HEK293 (cell line): Measurements from ENCODE around the gene ZFP36.

Experiments used
- EGR2 ChIP-seq: fragments of 450-650 bp; formaldehyde crosslinking; IDR thresholded peaks from 2 replicates; pipeline ENCODE4 v1.5.1; 2016; ENCODE audit warnings: low read depth, missing biosample characterization, missing genetic modification characterization
- GLI2 ChIP-seq: fragments of 450-650 bp; formaldehyde crosslinking; IDR thresholded peaks from 2 replicates; pipeline ENCODE4; 2017; ENCODE audit warnings: missing biosample characterization, missing genetic modification characterization, low read depth, borderline replicate concordance
- IKZF3 ChIP-seq: fragments of 450-650 bp; IDR thresholded peaks from 2 replicates; pipeline ENCODE4 v1.5.0; 2018; ENCODE audit warnings: missing biosample characterization, mild to moderate bottlenecking, missing genetic modification characterization, moderate library complexity
- KLF16 ChIP-seq: fragments of 450-650 bp; formaldehyde crosslinking; IDR thresholded peaks from 2 replicates; pipeline ENCODE4 v1.5.1; 2017; ENCODE audit warnings: missing biosample characterization, missing genetic modification characterization
- PRDM1 ChIP-seq: fragments of 450-650 bp; formaldehyde crosslinking; IDR thresholded peaks from 2 replicates; pipeline ENCODE4; 2016; ENCODE audit warnings: missing biosample characterization, missing genetic modification characterization
- TRIM28 ChIP-seq: IDR thresholded peaks from 2 replicates; pipeline ENCODE4 v1.6.1; 2011; ENCODE audit warnings: low read length, control low read depth, borderline replicate concordance
- ZNF10 ChIP-seq: fragments of 450-650 bp; formaldehyde crosslinking; IDR thresholded peaks from 2 replicates; pipeline ENCODE4 v1.5.1; 2017; ENCODE audit warnings: missing biosample characterization, missing genetic modification characterization
- ZNF184 ChIP-seq: fragments of 450-650 bp; IDR thresholded peaks from 2 replicates; pipeline ENCODE4 v1.5.1; 2018; ENCODE audit warnings: missing biosample characterization, mild to moderate bottlenecking, missing genetic modification characterization
- ZNF223 ChIP-seq: fragments of 450-650 bp; formaldehyde crosslinking; IDR thresholded peaks from 2 replicates; pipeline ENCODE4 v1.5.1; 2016; ENCODE audit warnings: missing biosample characterization, missing genetic modification characterization
- ZNF24 ChIP-seq: fragments of 450-650 bp; formaldehyde crosslinking; IDR thresholded peaks from 2 replicates; pipeline ENCODE4 v1.5.1; 2016; ENCODE audit warnings: missing biosample characterization, missing genetic modification characterization
- ZNF324 ChIP-seq: fragments of 450-650 bp; formaldehyde crosslinking; IDR thresholded peaks from 2 replicates; pipeline ENCODE4 v1.5.1; 2016; ENCODE audit warnings: missing biosample characterization, missing genetic modification characterization
- ZNF341 ChIP-seq: fragments of 450-650 bp; formaldehyde crosslinking; IDR thresholded peaks from 2 replicates; pipeline ENCODE4; 2016; ENCODE audit warnings: low read depth, missing biosample characterization, missing genetic modification characterization
- ZNF391 ChIP-seq: fragments of 450-650 bp; formaldehyde crosslinking; IDR thresholded peaks from 2 replicates; pipeline ENCODE4 v1.5.1; 2016; ENCODE audit warnings: low read depth, missing biosample characterization, missing genetic modification characterization, borderline replicate concordance
- ZNF670 ChIP-seq: fragments of 450-650 bp; formaldehyde crosslinking; IDR thresholded peaks from 2 replicates; pipeline ENCODE4 v1.5.1; 2016; ENCODE audit warnings: missing biosample characterization, missing genetic modification characterization, low read depth
- ZXDB ChIP-seq: fragments of 450-650 bp; formaldehyde crosslinking; IDR thresholded peaks from 2 replicates; pipeline ENCODE4 v1.5.1; 2016; ENCODE audit warnings: missing biosample characterization, missing genetic modification characterization
- TF ChIP-seq, protein P1 (sequence below): fragments of 450-650 bp; formaldehyde crosslinking; IDR thresholded peaks from 2 replicates; pipeline ENCODE4 v1.5.1; 2016; ENCODE audit warnings: missing biosample characterization, missing genetic modification characterization
- TF ChIP-seq, protein P2 (sequence below): fragments of 450-650 bp; formaldehyde crosslinking; conservative IDR thresholded peaks from 2 replicates; pipeline ENCODE4 v1.5.1; 2016; ENCODE audit warnings: low read depth, missing biosample characterization, missing genetic modification characterization
- TF ChIP-seq, protein P3 (sequence below): fragments of 450-650 bp; formaldehyde crosslinking; optimal IDR thresholded peaks from 2 replicates; pipeline ENCODE3; 2016; ENCODE audit warnings: missing biosample characterization, mild to moderate bottlenecking, missing genetic modification characterization
- TF ChIP-seq, protein P4 (sequence below): fragments of 450-650 bp; formaldehyde crosslinking; IDR thresholded peaks from 2 replicates; pipeline ENCODE4 v1.5.1; 2017; ENCODE audit warnings: missing biosample characterization, missing genetic modification characterization
- TF ChIP-seq, protein P5 (sequence below): fragments of 450-650 bp; formaldehyde crosslinking; IDR thresholded peaks from 2 replicates; pipeline ENCODE4 v1.5.1; 2016; ENCODE audit warnings: missing biosample characterization, missing genetic modification characterization
- TF ChIP-seq, protein P6 (sequence below): fragments of 450-650 bp; formaldehyde crosslinking; IDR thresholded peaks from 2 replicates; pipeline ENCODE4 v1.5.1; 2017; ENCODE audit warnings: missing biosample characterization, missing genetic modification characterization
- TF ChIP-seq, protein P7 (sequence below): fragments of 450-650 bp; formaldehyde crosslinking; IDR thresholded peaks from 2 replicates; pipeline ENCODE4 v1.5.1; 2016; ENCODE audit warnings: missing biosample characterization, missing genetic modification characterization

The ZFP36 gene

DNA sequence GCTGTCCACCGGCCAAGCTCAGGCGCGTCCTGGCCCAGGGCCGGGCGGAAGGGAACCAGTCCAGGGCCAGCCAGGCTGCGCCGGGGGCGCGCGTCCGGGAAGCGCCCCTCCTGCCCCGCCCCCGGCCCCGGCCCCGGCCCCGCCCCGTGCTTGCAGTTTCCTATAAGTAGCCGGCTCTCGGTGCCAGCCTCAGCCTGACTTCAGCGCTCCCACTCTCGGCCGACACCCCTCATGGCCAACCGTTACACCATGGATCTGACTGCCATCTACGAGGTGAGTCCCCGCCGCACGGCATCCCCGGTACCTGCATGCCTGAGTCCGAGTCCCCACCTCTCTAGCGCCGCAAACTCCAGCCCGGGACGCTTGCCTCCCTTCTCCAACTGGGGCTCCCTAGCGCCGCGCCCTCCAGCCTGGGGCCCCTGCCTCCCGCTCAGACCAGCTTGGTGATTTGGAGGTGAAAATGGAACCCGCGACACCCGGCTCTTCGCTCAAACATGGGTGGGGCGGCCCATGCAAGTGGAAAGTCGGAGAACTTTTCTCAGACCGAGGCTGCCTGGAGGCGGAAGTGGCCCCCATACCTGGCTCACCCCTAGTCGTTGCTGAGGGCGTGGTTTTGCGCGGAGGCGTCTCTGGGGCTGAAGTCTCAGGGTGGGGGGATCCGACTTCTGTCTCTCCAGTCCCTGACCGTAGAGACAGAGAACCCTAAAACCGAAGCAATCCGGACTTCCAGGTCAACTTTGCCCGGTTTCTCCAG, at the start of gene ZFP36 (continued):
- TF ChIP-seq, protein P1, sequence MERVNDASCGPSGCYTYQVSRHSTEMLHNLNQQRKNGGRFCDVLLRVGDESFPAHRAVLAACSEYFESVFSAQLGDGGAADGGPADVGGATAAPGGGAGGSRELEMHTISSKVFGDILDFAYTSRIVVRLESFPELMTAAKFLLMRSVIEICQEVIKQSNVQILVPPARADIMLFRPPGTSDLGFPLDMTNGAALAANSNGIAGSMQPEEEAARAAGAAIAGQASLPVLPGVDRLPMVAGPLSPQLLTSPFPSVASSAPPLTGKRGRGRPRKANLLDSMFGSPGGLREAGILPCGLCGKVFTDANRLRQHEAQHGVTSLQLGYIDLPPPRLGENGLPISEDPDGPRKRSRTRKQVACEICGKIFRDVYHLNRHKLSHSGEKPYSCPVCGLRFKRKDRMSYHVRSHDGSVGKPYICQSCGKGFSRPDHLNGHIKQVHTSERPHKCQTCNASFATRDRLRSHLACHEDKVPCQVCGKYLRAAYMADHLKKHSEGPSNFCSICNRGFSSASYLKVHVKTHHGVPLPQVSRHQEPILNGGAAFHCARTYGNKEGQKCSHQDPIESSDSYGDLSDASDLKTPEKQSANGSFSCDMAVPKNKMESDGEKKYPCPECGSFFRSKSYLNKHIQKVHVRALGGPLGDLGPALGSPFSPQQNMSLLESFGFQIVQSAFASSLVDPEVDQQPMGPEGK: peak; percentile 82
- TF ChIP-seq ZNF24 (tag by site-specific recombination): peak; percentile 78
- TF ChIP-seq TRIM28: no peak
- TF ChIP-seq ZNF670 (tag by site-specific recombination): no peak
- peak; percentile 94; the same call in 1 of the 2 replicates for TF ChIP-seq ZNF391
- no peak for TF ChIP-seq ZNF184 (tag by site-specific recombination)
- 0 out of 2 replicates have a peak, but pooled peaks have one; percentile 16 for TF ChIP-seq EGR2
- 0 out of 2 replicates have a peak, but pooled peaks have one; percentile 31 for TF ChIP-seq ZNF324 (tag by site-specific recombination)
- TF ChIP-seq, protein P2, sequence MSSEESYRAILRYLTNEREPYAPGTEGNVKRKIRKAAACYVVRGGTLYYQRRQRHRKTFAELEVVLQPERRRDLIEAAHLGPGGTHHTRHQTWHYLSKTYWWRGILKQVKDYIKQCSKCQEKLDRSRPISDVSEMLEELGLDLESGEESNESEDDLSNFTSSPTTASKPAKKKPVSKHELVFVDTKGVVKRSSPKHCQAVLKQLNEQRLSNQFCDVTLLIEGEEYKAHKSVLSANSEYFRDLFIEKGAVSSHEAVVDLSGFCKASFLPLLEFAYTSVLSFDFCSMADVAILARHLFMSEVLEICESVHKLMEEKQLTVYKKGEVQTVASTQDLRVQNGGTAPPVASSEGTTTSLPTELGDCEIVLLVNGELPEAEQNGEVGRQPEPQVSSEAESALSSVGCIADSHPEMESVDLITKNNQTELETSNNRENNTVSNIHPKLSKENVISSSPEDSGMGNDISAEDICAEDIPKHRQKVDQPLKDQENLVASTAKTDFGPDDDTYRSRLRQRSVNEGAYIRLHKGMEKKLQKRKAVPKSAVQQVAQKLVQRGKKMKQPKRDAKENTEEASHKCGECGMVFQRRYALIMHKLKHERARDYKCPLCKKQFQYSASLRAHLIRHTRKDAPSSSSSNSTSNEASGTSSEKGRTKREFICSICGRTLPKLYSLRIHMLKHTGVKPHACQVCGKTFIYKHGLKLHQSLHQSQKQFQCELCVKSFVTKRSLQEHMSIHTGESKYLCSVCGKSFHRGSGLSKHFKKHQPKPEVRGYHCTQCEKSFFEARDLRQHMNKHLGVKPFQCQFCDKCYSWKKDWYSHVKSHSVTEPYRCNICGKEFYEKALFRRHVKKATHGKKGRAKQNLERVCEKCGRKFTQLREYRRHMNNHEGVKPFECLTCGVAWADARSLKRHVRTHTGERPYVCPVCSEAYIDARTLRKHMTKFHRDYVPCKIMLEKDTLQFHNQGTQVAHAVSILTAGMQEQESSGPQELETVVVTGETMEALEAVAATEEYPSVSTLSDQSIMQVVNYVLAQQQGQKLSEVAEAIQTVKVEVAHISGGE (tag by site-specific recombination): peak; percentile 52; the same call in 1 of the 2 replicates
- TF ChIP-seq, protein P3, sequence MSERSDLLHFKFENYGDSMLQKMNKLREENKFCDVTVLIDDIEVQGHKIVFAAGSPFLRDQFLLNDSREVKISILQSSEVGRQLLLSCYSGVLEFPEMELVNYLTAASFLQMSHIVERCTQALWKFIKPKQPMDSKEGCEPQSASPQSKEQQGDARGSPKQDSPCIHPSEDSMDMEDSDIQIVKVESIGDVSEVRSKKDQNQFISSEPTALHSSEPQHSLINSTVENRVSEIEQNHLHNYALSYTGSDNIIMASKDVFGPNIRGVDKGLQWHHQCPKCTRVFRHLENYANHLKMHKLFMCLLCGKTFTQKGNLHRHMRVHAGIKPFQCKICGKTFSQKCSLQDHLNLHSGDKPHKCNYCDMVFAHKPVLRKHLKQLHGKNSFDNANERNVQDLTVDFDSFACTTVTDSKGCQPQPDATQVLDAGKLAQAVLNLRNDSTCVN: peak; percentile 59
- no peak for TF ChIP-seq GLI2
- peak; percentile 83 for TF ChIP-seq ZNF10
- peak; percentile 14; the same call in 1 of the 2 replicates for TF ChIP-seq IKZF3
- TF ChIP-seq, protein P4, sequence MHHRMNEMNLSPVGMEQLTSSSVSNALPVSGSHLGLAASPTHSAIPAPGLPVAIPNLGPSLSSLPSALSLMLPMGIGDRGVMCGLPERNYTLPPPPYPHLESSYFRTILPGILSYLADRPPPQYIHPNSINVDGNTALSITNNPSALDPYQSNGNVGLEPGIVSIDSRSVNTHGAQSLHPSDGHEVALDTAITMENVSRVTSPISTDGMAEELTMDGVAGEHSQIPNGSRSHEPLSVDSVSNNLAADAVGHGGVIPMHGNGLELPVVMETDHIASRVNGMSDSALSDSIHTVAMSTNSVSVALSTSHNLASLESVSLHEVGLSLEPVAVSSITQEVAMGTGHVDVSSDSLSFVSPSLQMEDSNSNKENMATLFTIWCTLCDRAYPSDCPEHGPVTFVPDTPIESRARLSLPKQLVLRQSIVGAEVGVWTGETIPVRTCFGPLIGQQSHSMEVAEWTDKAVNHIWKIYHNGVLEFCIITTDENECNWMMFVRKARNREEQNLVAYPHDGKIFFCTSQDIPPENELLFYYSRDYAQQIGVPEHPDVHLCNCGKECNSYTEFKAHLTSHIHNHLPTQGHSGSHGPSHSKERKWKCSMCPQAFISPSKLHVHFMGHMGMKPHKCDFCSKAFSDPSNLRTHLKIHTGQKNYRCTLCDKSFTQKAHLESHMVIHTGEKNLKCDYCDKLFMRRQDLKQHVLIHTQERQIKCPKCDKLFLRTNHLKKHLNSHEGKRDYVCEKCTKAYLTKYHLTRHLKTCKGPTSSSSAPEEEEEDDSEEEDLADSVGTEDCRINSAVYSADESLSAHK (tag by site-specific recombination): peak; percentile 31; the same call in 1 of the 2 replicates
- TF ChIP-seq PRDM1 (tag by site-specific recombination): peak; percentile 59; the same call in 1 of the 2 replicates
- TF ChIP-seq ZXDB (tag by site-specific recombination): peak; percentile 76; the same call in 1 of the 2 replicates
- 0 out of 2 replicates have a peak, but pooled peaks have one; percentile 69 for TF ChIP-seq KLF16 (tag by site-specific recombination)
- TF ChIP-seq, protein P5, sequence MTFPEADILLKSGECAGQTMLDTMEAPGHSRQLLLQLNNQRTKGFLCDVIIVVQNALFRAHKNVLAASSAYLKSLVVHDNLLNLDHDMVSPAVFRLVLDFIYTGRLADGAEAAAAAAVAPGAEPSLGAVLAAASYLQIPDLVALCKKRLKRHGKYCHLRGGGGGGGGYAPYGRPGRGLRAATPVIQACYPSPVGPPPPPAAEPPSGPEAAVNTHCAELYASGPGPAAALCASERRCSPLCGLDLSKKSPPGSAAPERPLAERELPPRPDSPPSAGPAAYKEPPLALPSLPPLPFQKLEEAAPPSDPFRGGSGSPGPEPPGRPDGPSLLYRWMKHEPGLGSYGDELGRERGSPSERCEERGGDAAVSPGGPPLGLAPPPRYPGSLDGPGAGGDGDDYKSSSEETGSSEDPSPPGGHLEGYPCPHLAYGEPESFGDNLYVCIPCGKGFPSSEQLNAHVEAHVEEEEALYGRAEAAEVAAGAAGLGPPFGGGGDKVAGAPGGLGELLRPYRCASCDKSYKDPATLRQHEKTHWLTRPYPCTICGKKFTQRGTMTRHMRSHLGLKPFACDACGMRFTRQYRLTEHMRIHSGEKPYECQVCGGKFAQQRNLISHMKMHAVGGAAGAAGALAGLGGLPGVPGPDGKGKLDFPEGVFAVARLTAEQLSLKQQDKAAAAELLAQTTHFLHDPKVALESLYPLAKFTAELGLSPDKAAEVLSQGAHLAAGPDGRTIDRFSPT: peak; percentile 74
- TF ChIP-seq, protein P6, sequence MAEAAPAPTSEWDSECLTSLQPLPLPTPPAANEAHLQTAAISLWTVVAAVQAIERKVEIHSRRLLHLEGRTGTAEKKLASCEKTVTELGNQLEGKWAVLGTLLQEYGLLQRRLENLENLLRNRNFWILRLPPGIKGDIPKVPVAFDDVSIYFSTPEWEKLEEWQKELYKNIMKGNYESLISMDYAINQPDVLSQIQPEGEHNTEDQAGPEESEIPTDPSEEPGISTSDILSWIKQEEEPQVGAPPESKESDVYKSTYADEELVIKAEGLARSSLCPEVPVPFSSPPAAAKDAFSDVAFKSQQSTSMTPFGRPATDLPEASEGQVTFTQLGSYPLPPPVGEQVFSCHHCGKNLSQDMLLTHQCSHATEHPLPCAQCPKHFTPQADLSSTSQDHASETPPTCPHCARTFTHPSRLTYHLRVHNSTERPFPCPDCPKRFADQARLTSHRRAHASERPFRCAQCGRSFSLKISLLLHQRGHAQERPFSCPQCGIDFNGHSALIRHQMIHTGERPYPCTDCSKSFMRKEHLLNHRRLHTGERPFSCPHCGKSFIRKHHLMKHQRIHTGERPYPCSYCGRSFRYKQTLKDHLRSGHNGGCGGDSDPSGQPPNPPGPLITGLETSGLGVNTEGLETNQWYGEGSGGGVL (tag by site-specific recombination): peak; percentile 85
- TF ChIP-seq, protein P7, sequence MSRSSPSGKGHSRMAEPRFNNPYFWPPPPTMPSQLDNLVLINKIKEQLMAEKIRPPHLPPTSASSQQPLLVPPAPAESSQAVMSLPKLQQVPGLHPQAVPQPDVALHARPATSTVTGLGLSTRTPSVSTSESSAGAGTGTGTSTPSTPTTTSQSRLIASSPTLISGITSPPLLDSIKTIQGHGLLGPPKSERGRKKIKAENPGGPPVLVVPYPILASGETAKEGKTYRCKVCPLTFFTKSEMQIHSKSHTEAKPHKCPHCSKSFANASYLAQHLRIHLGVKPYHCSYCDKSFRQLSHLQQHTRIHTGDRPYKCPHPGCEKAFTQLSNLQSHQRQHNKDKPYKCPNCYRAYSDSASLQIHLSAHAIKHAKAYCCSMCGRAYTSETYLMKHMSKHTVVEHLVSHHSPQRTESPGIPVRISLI: no peak
- no peak for TF ChIP-seq ZNF223
- peak; percentile 53; the same call in 1 of the 2 replicates for TF ChIP-seq ZNF341 (tag by site-specific recombination)
